Inflammatory macrophage treated with lipopolysaccharide for 1 hour (primary cell): ENCODE results near the gene PICK1.

ENCODE experiments used
- DNase-seq, 2 donors: peaks; one replicate each; pipeline ENCODE4 v3.0.0-alpha.2; 2020 to 2022

Gene PICK1

DNA sequence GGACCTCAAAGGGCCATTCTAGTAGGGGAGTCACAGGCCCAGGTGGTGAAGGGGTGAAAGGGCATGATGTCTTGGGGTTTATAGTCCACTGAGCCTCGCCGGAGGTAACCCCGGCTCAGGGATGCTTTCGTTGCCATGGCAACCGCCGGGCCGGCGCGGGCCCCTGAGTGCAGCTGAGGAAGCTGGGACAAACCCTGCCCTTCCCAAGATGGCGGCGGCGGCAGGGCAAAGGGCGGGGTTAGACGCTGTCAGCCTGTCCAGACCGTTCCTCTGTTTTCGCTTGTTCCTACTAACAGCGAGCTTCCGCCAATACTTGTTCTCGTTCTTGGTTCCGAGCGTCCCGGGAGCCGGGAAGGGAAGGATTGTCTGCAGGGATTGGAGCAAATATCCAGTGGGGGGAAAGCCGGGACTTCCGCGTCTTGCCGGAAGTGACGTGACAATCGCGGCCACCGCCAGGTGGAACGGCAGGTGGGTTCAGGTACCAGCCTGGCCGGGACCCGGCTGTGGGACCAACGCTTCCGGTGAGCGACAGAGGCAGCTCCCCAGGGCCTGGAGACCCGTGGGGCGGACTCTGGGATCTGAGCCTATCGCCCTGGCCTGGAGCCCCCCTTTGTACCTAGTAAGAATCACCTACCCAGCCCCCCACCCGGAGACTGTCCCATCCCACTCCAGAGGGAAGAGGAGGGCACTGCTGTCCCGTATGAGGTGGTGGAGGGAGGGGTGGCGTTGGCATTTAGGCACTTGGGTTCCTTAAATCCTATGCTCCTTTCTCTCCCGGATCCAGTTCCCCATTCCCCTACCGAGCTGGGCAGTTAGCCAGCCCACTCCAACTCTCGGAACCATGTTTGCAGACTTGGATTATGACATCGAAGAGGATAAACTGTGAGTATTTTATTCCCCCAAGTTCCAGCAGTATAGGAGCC lies at the start of gene PICK1:
Gene PICK1 (plus strand): TSS at position 436 of the 923 bp plus-strand sequence. CDS start 406 bp downstream, at position 842.
- DNase-seq, result peak; percentile 87 to 91

DNA sequence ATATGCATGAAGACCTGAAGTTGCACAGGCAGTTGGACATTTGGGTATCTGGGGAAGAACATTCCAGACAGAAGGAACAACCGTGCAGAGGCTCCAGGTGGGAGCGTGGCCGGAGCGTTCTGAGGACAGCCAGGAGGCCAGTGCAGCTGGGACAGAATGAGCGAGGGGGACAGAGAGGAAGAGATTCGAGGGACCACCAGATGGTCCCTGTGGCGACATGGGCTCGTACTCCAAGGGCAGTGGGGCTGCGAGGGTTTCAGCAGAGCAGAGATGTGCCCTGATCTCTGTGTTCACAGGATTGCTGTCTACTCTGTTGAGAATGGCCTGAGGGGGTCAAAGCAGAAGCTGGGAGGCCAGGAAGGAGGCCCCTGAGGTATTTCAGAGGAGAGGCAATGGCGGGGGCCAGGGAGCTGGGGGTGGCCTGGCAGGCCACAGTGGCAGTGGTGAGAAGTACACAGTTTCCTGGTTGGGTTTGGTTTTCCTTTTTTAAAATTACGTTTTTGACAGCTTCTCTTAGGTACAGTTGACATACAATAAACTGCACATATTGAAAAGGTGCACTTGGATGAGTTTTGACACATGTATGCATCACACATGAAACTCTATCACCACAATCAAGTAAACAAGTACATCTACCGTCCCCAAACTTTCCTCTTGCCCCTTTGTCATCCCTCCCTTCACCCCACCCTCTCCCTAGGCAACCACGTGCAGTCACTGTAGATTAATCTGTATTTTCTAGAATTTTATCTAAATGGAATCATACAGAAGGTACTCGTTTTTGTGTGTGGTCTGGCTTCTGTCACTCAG lies 48.0 kb upstream of the PICK1 start:
- DNase-seq, result no peak

DNA sequence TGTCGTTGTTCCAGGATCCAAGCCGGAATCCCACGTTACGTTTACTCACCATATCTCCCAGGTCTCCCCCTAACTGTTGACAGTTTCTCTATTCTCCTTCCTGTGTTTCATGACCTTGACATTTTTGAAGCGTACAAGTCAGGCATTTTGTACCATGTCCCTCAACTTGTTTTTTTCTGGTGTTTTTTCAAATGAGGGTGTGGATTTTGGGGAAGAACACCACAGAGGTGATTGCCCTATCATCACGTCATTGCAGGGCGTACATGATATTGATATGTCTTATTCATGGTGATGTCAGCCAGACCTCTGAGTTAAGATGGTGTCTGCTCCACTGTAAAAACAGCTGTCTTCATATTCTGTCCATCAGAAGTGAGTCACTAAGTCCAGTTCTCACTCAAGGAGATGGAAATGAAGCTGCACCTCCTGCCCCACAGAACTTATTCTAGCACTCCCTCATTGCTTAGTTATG lies 44.6 kb upstream of the PICK1 start:
- DNase-seq, result no peak

DNA sequence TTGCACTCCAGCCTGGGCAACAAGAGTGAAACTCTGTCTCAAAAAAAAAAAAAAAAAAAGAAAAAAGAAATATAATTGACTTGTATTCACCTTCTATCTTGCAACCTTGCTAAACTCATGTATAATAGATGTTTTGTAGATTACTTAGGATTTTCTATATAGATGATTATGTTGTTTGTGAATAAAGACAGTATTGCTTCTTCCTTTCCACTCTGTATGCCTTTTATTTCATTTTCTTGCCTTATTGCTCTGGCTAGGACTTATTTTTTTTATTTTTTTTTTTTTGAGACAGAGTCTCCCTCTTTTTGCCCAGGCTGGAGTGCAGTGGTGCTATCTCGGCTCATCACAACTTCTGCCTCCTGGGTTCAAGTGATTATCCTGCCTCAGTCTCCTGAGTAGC lies 43.1 kb upstream of the PICK1 start:
- no peak for DNase-seq

DNA sequence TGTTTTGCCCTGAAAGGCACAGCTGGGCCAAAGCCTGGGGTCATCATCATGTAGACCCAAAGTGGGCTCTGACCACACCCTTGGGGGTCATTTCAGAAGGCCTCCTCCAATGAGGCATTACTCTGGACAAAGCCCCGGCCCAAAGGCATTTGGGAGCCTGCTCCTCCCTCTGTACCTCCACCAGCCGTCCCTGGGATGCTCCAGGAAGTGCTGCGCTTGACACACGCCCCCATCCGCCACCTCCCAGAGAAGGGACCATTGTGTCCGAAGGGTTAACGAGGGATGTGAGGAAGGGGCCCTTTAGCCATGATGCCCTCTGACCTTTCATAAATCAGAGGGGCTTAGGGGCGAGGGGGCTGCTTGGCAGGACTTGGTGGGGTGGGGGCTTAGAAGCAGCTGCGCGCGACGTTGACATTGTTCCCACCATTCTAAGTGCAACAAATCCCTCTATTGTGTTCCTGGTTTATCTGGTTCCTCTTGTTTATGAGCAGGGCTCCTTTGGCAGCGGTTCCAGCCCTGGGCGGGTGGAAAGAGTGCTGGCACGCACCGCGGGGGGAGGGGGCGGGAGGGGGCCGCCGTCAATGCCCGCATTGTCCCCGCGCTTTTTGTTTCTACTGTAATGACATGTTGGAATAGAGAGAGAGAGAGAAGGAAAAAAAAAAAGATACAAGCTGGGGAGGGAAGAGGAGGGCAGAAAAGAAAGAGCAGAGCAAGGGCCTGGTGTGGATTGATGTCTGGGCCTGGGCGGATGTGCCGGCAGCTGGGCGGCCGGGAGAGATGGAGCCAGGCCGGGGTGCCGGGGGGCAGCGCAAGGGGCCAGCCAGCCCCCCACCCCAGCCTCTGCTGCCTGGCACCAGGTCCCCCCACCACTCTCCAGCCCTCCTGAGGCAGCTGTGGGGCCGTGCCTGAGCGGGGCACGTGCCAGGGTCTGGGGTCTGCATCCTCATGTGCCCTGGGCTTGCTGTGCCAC lies 40.7 kb upstream of the PICK1 start:
- no peak for DNase-seq

DNA sequence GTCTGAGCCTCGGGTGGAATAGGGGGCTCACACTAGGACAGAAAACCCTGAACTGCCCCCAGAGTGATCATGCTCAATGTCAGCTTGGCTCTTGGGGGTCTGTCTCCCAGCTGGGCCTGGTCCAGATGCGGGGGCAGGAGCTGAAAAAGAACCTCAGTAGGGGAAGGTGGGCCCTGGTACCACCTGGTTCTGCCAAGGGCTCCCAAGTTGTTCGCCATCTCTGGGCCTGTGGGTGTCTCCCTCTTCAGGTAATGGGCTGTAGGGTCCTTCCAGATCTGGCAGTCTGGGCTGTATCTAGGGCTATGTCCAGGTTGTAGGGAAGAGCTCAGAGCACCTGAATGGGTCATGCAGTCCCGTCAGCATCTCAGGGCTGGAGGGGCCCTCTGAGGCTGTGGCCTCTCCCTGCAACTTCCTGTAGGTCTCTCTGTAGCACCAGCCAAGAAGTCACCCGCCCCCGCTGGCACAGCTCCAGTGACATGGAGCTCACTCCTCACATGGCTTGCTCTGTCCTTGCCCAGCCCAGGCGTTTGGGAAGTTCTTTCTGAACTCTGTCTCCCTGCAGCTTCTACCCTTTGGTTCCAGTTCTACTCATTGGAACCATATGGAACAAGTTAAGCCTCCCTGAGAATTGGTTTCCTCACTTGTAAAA lies 39.8 kb upstream of the PICK1 start:
- DNase-seq, result peak; percentile 79 to 82

DNA sequence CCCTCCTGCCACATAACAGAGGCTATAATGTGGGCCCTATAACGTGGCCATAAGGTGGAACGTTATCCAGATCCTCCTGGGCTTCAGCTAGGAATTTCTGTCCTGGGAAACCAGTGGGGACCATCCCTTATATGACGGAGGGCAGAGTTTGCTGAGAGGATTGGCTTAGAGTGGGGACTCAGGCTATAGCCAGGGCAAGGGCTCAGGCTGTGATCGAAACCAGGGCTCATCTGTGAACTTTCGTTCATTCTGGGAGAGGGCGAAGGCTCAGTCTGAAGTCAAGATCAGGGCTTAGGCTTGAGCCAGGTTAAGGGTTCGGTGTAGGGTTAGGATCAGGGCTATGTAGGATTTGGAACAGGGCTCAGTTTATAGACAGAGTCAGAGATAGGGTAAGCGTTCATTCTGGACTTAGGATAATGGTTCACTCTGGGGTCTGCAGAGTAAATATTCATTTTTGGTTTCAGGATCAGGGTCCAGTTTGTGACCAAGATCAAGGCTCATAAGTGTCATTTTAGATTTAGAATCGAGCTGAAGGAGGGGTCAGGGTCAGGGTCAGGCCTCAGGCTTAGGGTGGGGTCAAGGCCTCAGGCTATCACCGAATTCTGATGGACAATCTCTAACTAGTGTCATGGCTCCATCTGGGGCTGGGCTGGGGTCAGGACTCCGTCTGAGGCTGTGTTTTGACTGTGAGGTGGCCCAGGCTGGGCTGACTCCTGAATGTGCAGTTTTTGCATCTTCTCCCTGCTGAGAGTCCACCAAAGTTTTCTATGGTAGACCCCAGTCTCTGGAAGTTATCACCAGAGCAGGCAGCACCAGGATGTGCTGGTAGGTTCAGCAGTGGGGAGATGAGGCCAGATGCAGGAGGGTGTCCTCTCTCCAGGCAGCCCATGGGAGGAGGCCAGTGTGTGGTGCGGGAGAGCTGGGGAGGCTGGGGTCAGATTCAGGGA lies 39.0 kb upstream of the PICK1 start:
- no peak for DNase-seq

DNA sequence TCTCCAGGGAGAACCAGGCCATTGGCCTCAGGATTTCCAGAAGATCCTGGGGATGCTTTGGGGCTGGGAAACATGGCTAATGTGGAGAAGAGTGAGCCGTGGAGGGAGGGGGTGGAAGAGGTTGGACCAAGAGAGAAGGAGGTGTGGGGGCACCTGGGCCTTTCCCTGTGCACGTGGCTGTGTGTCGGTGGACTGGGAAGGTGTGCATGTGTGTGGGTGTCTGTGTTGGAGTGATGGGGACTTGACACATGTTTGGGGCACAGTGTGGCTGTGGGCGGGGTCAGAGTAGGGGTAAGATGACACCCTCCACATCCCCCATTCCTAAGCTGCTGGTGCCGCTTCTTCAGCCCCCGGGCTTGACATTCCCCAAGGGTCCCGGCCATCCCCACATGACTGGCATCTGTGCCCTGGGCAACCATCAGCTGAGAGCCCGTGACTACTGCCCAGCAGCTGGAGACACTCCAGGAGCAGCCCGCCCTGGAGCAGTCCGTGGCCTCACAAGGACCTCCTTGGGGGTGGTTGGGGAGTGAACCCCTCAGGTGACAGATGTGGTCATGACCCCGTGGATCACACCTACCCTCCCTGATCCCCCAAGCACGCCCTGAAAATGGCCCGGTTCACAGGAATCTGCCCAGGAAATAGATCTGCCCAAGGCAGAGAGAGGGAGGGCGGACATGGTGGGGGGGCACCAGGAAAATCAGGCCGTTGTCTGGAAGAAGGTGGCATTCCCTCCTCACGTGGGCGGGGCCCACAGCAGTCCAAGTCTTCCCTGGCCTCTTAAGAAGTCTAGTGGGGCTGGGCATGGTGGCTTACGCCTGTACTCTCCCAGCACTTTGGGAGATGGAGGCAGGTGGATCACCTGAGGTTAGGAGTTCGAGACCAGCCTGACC lies 38.0 kb upstream of the PICK1 start:
- no peak for DNase-seq

DNA sequence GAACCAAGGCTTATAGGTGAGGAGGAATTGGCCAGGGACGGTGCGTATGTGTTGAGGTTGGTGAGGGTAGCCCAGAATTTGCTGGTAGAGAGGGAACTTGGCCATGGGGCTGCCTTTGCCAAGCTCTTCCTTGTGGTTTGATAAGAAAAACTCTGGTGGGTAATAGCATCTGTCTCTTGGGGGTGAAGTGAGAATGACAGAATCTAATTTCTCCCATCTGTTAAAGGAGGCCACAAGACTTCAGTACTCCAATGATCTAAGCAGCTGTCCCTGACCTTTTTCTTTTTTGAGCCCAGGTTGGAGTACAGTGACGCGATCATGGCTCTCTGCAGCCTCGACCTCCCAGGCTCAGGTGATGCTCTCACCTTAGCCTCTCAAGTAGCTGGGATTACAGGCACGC lies 36.0 kb upstream of the PICK1 start:
- no peak for DNase-seq

DNA sequence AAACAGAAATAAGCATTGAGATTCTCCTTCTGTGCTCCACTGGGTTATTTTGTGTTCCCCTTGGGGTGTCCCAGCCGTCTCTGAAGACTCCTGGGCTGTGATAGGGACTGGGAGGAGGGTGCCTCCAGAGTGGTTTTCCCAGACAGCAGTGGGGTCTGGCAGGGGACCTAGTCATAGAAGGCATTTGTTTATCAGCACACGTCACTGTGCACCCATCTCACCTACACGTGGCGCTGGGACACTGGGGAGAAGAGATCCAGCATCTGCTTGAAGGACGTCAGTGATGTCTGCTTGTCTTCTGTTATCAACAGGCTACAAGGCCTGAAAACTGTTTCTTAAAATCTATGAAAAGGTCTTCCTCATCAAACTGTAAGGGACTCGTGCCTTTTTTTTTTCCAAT lies 34.2 kb upstream of the PICK1 start:
- DNase-seq, result no peak

DNA sequence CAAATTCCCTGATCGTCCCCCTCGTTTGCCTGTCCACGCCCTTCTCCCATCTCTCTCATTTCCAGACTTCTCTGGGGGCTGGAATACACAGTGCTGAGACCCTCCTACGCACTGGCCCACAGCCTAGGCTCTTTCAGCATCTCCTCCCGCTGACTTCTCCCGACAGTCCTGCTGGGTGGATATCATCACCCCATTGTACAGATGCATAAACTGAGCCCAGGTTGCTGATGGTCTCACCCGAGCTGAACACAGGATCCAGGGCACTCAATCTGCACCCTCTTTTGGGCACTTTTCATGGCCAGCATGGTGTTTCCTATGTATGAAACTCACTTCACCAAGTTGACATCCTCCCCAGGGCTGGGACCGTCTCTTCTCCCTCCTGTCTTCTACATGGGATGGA lies 31.7 kb upstream of the PICK1 start:
- no peak for DNase-seq

DNA sequence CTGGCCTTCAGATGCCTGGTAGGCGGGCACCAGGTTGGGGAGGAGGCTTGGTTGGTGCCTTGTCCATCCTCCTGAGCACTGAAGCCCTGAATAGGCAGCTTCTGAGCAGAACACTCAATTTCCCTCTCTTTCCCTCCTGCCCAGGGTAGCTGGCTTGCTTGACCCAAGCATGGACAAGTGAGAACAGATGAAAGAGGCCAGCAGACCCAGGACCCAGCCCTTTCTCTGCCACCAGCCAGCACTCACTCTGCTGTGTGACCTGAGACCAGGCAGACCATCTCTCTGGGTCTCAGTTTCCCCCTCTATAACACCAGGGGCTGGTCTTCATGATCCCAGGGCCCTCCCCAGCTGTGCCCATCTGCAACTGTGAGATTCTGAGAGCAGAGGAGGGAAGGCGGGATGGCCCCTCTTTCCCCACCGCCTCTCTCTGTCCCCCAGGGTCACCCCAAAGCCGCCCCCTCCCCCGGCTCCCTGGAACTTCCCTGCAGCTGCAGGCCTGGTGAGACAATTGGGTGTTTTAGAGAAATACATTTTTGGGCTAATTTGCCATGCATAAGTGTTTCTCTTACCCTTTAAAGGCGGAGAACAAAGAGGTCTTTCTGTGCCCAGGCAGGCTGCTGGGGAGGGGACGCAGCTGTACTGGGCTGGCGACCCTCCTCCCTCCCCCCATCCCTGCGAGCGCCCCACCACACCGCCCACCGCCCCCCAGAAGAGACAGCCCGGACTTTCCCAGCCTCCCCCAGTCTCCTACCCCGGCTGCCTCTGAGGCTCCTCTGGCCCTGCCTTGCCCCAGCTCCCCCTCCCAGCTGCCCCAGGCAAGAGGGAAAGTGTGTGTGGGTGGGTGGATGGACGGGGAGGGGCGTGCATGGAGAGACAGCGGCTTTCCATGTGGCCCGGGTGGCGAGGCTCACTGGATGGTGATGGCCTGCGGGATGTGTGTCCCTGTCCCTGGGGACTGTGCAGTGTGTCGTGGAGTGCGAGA lies 30.8 kb upstream of the PICK1 start:
- no peak for DNase-seq

DNA sequence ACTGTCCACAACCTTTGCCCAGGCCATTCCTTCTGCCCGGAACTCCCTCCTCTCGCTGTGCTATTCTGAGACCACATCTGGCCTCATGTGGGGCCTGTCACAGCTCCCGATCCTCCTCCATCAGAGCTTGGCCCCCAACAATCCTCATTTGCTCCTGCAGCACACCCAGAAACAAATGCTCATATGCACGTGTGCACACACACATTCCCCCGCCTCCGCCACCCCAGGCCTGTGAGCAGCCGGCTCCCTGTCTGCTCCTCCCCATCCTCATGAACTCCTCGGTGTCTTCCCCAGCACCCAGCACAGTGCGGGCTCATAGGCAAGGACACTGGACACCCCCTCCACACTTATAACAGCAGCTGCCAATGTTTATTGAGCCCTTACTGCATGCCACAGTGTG lies 29.7 kb upstream of the PICK1 start:
- DNase-seq, result no peak

DNA sequence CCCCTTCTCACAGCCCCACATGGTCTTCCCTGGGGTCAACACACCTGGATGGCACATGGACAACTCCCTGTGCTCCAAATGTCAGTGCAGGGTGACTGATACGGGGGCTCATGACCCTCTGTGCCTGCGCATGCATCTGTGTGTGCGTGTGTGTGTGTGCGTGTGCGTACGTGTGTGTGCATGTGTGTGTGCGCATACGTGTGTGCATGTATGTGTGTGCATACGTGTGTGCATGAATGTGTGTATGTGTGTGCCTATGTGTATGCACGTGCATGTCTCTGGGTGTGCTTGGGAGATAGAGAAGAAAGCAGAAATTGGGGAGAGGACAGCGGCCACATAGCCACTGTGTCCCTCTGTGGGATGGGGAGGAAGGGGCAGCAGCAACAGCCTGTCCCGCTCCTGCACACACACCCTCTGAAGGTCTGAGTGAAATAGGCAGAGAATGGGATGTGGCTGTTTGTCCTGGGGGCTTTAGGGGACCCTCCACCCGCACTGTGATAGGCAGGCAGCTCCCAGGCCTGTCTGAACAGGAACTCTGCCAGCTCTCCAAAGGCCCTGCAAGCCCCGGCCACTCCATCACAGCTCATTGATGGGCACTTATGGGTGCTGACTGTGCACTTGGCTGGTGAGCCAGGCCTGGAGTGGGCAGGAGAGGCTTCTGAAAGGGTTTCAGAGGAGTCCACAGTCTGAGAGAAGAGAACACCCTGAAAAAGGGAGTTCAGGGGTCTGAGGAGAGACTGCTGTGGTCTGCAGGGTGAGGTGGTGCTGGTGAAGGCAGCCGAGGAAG lies 28.7 kb upstream of the PICK1 start:
- no peak for DNase-seq

DNA sequence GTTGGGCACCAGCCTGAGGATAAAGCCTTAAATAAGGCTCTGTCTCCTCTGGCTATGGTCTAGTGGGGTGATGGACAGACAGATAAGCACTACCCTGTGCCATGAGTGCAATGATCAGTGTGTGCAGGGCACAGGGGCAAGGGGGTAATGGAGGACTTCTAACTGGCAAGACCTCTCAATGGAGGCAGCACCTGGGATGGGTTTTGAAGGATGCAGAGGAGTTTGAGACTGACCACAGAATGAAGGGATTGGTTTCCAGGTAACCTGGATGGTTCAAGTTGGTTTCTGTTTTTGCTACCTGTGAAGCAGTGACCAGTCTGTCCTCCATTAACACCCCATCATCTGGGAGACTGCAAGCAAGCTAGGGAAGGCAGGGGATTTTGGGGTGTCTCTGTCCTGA lies 27.8 kb upstream of the PICK1 start:
- DNase-seq, result no peak

DNA sequence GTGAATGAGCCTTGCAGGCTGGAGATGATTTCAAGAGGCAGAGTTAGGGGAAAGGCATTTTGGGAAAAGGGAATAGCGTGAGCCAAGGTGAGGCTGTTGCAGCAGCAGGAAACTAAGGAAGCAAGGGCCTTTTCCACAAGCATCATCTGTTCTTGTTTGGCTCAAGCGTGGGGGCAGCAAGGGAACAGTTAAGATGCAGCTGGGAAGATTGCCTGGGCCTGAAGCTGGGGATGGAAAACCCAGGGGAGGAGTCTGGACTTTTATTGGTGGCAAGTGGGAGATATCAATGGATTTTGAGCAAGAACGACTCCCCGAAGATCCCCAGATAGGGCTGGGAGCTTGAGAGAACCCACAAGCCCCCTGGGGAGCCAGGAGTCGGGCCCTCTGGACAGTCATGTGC lies 27.3 kb upstream of the PICK1 start:
- no peak for DNase-seq

DNA sequence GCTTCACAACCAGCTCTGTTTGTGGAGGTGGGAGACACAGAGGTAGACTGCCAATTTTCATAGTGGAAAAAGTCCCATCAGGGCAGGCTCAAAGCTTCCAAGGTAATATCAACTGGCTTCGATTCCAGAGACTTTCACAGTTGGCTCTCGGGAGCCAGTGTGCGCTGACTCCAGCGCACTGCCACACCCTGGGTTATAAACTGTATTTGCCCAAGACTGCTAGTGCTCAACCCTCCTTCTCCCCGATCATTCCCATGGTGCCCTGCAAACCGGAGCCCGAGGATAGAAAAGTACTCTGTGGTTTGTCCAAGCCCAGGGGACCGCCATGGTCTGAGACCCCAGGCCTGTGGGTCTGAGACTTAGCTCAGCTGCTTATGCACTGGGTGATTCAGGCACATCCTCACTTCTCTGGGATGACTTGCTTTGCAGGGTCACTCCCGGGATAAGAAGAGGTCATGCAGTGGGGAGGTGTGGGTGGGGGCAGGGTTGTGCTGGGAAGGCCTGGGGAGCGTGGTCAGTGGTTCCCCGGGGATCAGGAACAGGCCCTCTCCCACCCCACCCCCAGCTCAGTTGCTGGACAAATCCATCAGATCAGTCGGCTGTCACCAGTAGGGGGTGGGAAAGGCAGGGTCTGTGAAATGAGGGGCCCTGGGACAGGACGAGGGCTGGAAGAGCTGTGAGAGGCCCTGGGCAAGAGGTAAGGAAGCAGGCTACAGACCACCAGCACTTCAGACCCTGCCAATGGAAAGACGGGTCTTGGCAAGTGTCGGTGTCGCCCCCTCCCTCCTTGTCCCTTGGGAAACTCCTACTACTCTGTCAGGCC lies 26.7 kb upstream of the PICK1 start:
- no peak for DNase-seq
